Mucosa of descending colon (tissue), 3 donors: ENCODE results near the gene DNAH17. TPM values are rescaled to one million over a fixed set of nuclear protein-coding genes. Genes with fewer than 3 reads are reported as not detected.

Experiments
- ATAC-seq: fragments of 200-7000 bp; cut with Tn5 transposase; one replicate; pipeline ENCODE4 v1.9.1; 2020; ENCODE audit warnings: mild to moderate bottlenecking, moderate library complexity
- DNase-seq, 3 donors: peaks; one replicate each; pipeline ENCODE4 v3.0.0-alpha.2; 2020
- H3K36me3 ChIP-seq: fragments of 200-600 bp; one replicate; pipeline ENCODE4 v1.8.0; 2021; ENCODE audit warnings: low read depth, mild to moderate bottlenecking
- H3K4me1 ChIP-seq: fragments of 200-600 bp; one replicate; pipeline ENCODE4 v1.8.0; 2021; ENCODE audit warnings: low read depth, mild to moderate bottlenecking
- H3K4me3 ChIP-seq: fragments of 200-600 bp; one replicate; pipeline ENCODE4 v1.8.0; 2021; ENCODE audit warnings: mild to moderate bottlenecking
- H3K9me3 ChIP-seq: fragments of 200-600 bp; one replicate; pipeline ENCODE4 v1.8.0; 2021; ENCODE audit warnings: mild to moderate bottlenecking
- intact Hi-C, 2 donors: fragments of 100-400 bp; cut with DNase I in 1 of 2; cut with micrococcal nuclease in 1 of 2; formaldehyde crosslinking; loops; one replicate each; pipeline versions ENCODE4 v1.11.0 to v1.11.1; 2022; cut with DNase I, micrococcal nuclease
- total RNA-seq, 3 donors: library from RNA; stranded (reverse); fragmentation: NEBNext Ultra II Directional in 2 of 3; extraction: Animal tissue kit (Norgen Biotek cat#: 25700) in 2 of 3; gene quantifications; one replicate each; pipeline versions ENCODE4 v1.2.1 to v1.2.4, GENCODE V29; 2021 to 2023
- TF ChIP-seq, protein P1 (sequence below): fragments of 200-600 bp; IDR thresholded peaks from one replicate; pipeline ENCODE4 v1.8.0; 2022; ENCODE audit warnings: antibody characterized with exemption, mild to moderate bottlenecking
- donor health status: DM: no; HTN: no; CAD: no; lungs with moderate emphysema.
- donor health status: DM: no; HTN: no; CAD: no.
- donor health status: DM: no; HTN: yes; CAD: no.

DNAH17 gene
- total RNA-seq, 3 donors from 2014 or later = 0.06 to 0.17 TPM; not detected in 1

DNA sequence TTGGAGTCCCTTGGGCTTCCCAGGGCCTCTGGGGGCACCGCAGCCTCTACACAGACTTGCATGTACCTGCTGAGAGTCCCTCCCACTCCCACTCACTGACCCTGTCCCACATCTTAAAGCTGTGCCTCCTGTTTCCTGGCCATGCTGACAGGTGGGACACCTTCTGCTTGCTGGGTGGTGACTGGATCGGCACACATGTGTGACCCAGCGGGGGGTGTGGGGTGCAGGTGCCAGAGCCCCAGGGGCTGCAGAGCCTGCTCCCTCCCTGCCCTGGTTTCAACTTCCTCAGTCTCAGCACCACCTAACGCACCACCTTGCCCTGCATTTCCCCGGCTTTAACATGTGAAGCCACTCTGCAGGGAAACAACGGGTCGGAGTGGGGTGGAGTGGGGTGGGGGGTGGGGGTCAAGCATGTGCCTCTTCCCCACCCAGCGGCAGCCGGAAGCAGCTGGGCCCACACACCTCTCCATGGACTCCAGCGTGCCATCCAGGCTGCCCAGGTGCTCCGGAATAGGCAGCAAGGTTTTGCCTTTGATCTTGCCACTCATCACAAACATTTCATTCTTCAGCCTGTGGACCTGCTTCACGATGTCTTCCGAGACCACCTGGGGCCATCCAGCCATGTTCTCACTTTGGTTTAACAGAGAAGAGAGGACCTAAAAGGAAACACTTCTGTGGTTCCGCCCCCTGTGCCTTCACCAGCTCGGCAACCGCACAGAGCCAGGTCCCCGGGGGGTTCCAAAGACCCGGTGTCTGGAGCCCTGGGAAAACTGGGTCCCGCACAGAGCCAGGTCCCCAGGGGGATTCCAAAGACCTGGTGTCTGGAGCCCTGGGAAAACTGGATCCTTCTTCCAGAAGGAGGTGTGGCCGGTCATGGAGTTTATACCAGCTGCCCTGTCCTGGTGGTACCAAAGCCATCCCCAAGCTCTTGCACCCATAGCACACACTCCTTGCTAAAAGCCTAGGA lies 4.7 kb downstream of the DNAH17 start:
- Histone ChIP-seq H3K4me1 (no peaks in the 10 kb centered on the region), H3K9me3 (no peaks in the 10 kb centered on the region), H3K36me3 (no peaks in the 10 kb centered on the region), H3K4me3 (no peak overlapping the region)
- TF ChIP-seq, protein P1, sequence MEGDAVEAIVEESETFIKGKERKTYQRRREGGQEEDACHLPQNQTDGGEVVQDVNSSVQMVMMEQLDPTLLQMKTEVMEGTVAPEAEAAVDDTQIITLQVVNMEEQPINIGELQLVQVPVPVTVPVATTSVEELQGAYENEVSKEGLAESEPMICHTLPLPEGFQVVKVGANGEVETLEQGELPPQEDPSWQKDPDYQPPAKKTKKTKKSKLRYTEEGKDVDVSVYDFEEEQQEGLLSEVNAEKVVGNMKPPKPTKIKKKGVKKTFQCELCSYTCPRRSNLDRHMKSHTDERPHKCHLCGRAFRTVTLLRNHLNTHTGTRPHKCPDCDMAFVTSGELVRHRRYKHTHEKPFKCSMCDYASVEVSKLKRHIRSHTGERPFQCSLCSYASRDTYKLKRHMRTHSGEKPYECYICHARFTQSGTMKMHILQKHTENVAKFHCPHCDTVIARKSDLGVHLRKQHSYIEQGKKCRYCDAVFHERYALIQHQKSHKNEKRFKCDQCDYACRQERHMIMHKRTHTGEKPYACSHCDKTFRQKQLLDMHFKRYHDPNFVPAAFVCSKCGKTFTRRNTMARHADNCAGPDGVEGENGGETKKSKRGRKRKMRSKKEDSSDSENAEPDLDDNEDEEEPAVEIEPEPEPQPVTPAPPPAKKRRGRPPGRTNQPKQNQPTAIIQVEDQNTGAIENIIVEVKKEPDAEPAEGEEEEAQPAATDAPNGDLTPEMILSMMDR = no peak
- ATAC-seq = no peak
- no peak for DNase-seq
- intact Hi-C loops = no loop called here

GRCh38 chr17:78571329-78571728 lies 5.9 kb downstream of the DNAH17 start:
- DNase-seq = no peak
- Histone ChIP-seq H3K4me1 (no peaks in the 10 kb centered on the region), H3K9me3 (no peaks in the 10 kb centered on the region), H3K36me3 (no peaks in the 10 kb centered on the region), H3K4me3 (no peak overlapping the region)
- TF ChIP-seq, protein P1 = no peak
- intact Hi-C loops = no loop called here
- ATAC-seq = no peak

GRCh38 chr17:78568494-78569115 lies 8.6 kb downstream of the DNAH17 start:
- DNase-seq (no peak), ATAC-seq (no peak)
- intact Hi-C loops = no loop called here
- TF ChIP-seq, protein P1 = no peak
- H3K36me3 ChIP-seq = no peaks in the 10 kb centered on the region
- no peaks in the 10 kb centered on the region for H3K9me3 ChIP-seq
- H3K4me1 ChIP-seq = no peaks in the 10 kb centered on the region
- H3K4me3 ChIP-seq = no peak overlapping the region

DNA sequence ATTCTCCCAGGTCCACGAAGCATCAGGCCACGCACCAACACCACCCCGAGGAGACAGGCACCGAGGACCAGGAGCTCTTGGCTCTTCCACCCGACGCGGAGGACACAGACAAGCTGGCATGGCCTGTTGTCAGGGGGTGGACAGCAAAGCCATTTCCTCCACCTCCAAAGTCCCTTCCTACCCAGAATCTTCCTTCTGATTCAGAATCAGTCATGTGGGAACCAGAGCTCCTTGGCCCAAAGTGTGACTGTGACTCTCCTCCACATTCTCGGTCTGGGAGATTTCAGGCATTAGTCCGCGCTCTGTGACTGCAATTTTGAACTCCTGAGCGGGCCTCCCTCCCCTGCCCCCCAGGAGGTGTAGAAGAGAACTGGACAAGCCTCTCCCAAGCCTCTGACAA lies 9.2 kb downstream of the DNAH17 start:
- intact Hi-C loops = no loop called here

DNA sequence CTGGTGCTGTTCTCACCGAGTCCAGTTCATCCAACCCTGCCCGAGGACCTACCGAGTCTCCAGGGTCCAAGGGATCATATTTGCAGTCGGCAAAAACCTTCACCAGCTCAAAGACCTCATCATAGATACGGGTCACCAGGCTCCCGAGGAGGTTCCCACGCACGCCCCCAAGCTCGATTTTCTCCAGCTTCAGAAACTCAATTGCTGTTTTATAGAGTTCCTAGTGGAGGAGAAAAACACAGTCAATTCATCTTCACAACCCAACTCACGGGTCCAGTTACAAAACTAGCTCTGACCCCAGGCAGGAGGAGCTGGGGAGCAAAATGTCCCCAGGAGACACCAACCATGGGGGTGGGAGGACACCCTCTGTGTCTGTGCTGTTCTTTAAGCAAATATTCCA lies 10.2 kb downstream of the DNAH17 start:
- intact Hi-C loops = no loop called here
- no peaks in the 10 kb centered on the region for H3K9me3 ChIP-seq
- no peak for ATAC-seq

More for the DNA sequence above, 9.2 kb downstream of the DNAH17 start:
- Histone ChIP-seq H3K36me3 (no peaks in the 10 kb centered on the region), H3K4me1 (no peaks in the 10 kb centered on the region), H3K4me3 (no peak overlapping the region), H3K9me3 (no peaks in the 10 kb centered on the region)
- TF ChIP-seq, protein P1 = no peak
- no peak for ATAC-seq
- DNase-seq = no peak

More for the DNA sequence above, 10.2 kb downstream of the DNAH17 start:
- Histone ChIP-seq H3K36me3 (no peaks in the 10 kb centered on the region), H3K4me1 (no peaks in the 10 kb centered on the region), H3K4me3 (no peak overlapping the region)
- DNase-seq = no peak
- TF ChIP-seq, protein P1 = no peak
